ENCODE data around the gene RALGDS. TPM values are rescaled to one million over a fixed set of nuclear protein-coding genes. Genes with fewer than 3 reads are reported as not detected.

Gene RALGDS
- total RNA-seq, 5 donors from 2014 or later (not counting 1 experiment from before 2014, with no cell fraction given), result 81.0 to 161 (median 137) TPM

- Mint-ChIP-seq H3K27me3 (no peaks in the 10 kb centered on the region), H3K36me3 (peaks cover 7% of the 10 kb centered on the region), H3K4me3 (no peak overlapping the region), H3K27ac (peak overlapping the region; percentile 22 to 43), H3K4me1 (peaks cover 45 to 76% (median 55%) of the 10 kb centered on the region in 3 donors), H3K9me3 (no peaks in the 10 kb centered on the region)
- Histone ChIP-seq H3K27me3 (replicated peaks in 1 of 2; ENCODE audit: control insufficient read depth in 2 of 2, extremely low read depth in 1 of 2, insufficient read depth in 2 of 2, low read length in 1 of 2) (no peaks in the 10 kb centered on the region), H3K4me1 (ENCODE audit: control insufficient read depth in 1 of 2, extremely low read depth in 1 of 2, insufficient read depth in 2 of 2, low read length in 2 of 2) (peaks cover 14 to 82% of the 10 kb centered on the region in 2 experiments), H3K4me3 (ENCODE audit: control insufficient read depth in 1 of 2, extremely low read depth in 1 of 2, low read length in 1 of 2) (no peak overlapping the region), H3K36me3 (ENCODE audit: control insufficient read depth in 2 of 2, extremely low read depth in 1 of 2, insufficient read depth in 1 of 2, low read length in 1 of 2) (peaks cover 5 to 26% of the 10 kb centered on the region in 2 donors), H3K9me3 (no peaks in the 10 kb centered on the region), H3K27ac (ENCODE audit: low read length) (no peak overlapping the region)
- ChIA-PET POLR2A (no interaction called here), CTCF (no interaction called here)
- WGBS (ENCODE audit: insufficient coverage), result 80% methylated on average over 15 of the region's 19 CpGs
- ATAC-seq (replicated peaks in 1 of 4) (no peak), DNase-seq (no peak)
These were observed 6.0 kb downstream of the RALGDS start for GRCh38 chr9:133114886-133115603.

DNA sequence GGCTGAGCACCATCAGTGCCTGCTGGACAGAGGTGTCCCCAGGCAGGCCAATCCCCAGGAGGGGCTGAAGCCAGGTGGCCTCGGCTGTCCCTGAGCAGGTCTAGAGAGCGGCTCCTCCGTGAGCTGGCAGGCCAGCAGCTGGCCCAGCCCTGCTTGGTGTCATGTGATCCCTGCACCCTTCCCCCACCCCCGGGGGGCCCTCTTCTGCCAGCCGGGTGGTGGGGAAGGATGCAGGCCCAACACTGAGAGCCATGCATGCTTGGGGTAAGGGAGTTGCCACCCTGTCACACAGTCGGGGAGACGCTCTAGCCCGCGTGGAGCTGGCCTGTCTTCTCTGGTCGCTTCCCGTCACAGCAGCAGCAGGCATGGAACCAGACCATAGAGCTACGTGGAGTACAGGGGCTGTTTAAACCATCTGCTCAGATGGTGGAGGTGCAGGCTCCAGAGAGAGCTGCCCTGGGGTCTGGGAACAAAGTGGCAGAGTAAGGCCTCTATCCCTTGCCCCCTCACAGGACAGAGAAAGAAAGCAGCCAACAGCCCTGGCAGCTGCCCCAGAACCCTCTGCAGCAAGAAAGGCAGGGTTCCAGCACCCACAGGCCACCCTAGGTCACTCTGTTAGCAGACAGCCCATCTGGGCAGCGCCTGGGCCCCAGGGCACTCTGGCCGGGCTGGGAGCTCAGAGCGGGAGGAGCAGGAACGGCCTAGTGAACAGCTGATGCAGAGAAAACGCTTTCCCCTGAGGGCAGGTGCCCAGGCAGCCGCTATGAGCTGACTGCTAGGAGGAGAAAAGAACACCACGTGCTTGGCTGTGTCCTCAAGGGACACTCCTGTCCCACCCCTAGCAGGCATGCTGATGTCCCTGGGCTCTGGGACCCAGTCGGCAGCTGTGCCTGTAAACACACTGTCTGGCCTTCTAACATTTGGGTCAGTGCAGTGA, 6.8 kb downstream of the RALGDS start:
- DNase-seq, result peak in 1 of 35 experiments; percentile 29
- Histone ChIP-seq H3K27me3 (replicated peaks in 1 of 2; ENCODE audit: control insufficient read depth in 2 of 2, extremely low read depth in 1 of 2, insufficient read depth in 2 of 2, low read length in 1 of 2) (no peaks in the 10 kb centered on the region), H3K4me3 (ENCODE audit: control insufficient read depth in 1 of 2, extremely low read depth in 1 of 2, low read length in 1 of 2) (peak overlapping the region in 1 of 2 donors; percentile 12), H3K27ac (ENCODE audit: low read length) (peak overlapping the region; percentile 48), H3K9me3 (no peaks in the 10 kb centered on the region), H3K4me1 (ENCODE audit: control insufficient read depth in 1 of 2, extremely low read depth in 1 of 2, insufficient read depth in 2 of 2, low read length in 2 of 2) (peaks cover 14 to 74% of the 10 kb centered on the region in 2 experiments), H3K36me3 (ENCODE audit: control insufficient read depth in 2 of 2, extremely low read depth in 1 of 2, insufficient read depth in 1 of 2, low read length in 1 of 2) (peaks cover 5 to 35% of the 10 kb centered on the region in 2 donors)
- Mint-ChIP-seq H3K4me1 (peaks cover 45 to 69% (median 49%) of the 10 kb centered on the region in 3 donors), H3K4me3 (peak overlapping the region in 2 of 3 donors; percentile 13 to 48), H3K27me3 (no peaks in the 10 kb centered on the region), H3K27ac (peak overlapping the region in 1 of 2 donors; percentile 31), H3K36me3 (peaks cover 12% of the 10 kb centered on the region), H3K9me3 (no peaks in the 10 kb centered on the region)
- ChIA-PET POLR2A (interaction anchor here in 1 of 2 donors (0.6 kb wide), 1 partner anchor 88 kb away, joined by 6 read pairs; no protein-coding TSS in a partner anchor), CTCF (no interaction called here)
- 83% methylated on average over 15 of the region's 20 CpGs for WGBS (ENCODE audit: insufficient coverage)
- peak in 1 of 4 experiments; percentile 6 for ATAC-seq (replicated peaks in 1 of 4)

- Mint-ChIP-seq H3K27ac (peak overlapping the region; percentile 40 to 44), H3K4me3 (peak overlapping the region in 2 of 3 donors; percentile 48 to 51), H3K36me3 (peaks cover 12% of the 10 kb centered on the region), H3K4me1 (peaks cover 39 to 60% (median 42%) of the 10 kb centered on the region in 3 donors), H3K9me3 (no peaks in the 10 kb centered on the region), H3K27me3 (no peaks in the 10 kb centered on the region)
- peak overlapping the region; percentile 48 for H3K27ac ChIP-seq (ENCODE audit: low read length)
- 67% methylated on average over 14 of the region's 19 CpGs for WGBS (ENCODE audit: insufficient coverage)
- H3K36me3 ChIP-seq (ENCODE audit: control insufficient read depth in 2 of 2, extremely low read depth in 1 of 2, insufficient read depth in 1 of 2, low read length in 1 of 2), result peaks cover 6 to 36% of the 10 kb centered on the region in 2 donors
- ChIA-PET CTCF (interaction anchor here in 1 of 2 donors (1.4 kb wide), 1 partner anchor 31 kb away, joined by 6 read pairs; no protein-coding TSS in a partner anchor), POLR2A (interaction anchor here in 1 of 2 donors (0.6 kb wide), 1 partner anchor 87 kb away, joined by 6 read pairs; no protein-coding TSS in a partner anchor)
- no peaks in the 10 kb centered on the region for H3K27me3 ChIP-seq (replicated peaks in 1 of 2; ENCODE audit: control insufficient read depth in 2 of 2, extremely low read depth in 1 of 2, insufficient read depth in 2 of 2, low read length in 1 of 2)
- peaks cover 14 to 65% of the 10 kb centered on the region in 2 experiments for H3K4me1 ChIP-seq (ENCODE audit: control insufficient read depth in 1 of 2, extremely low read depth in 1 of 2, insufficient read depth in 2 of 2, low read length in 2 of 2)
- DNase-seq (peak in 2 of 35 experiments; percentile 35 to 42), ATAC-seq (replicated peaks in 1 of 4) (no peak)
- no peaks in the 10 kb centered on the region for H3K9me3 ChIP-seq
- no peak overlapping the region for H3K4me3 ChIP-seq (ENCODE audit: control insufficient read depth in 1 of 2, extremely low read depth in 1 of 2, low read length in 1 of 2)
These were observed 7.7 kb downstream of the RALGDS start for GRCh38 chr9:133113163-133113948.

DNA sequence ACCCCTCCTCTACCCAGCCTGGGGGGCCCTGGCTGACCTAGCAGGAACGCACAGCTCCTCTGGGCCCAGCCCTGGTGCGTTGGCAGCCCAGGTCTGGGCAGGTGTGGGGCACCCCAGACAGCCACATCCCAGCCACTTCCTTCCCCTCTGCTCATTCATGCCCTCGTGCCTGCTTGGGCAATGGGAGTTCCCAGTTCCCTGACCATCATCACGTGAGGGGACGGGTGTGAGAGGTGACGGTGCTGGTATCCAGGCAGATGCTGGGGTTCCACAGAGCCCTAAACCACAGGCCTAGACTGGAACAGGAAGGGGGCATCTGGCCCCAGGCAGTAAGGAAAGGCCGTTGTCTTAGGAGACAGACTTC, 8.4 kb downstream of the RALGDS start:
- Histone ChIP-seq H3K36me3 (ENCODE audit: control insufficient read depth in 2 of 2, extremely low read depth in 1 of 2, insufficient read depth in 1 of 2, low read length in 1 of 2) (peaks cover 9 to 44% of the 10 kb centered on the region in 2 donors), H3K9me3 (no peaks in the 10 kb centered on the region), H3K27me3 (replicated peaks in 1 of 2; ENCODE audit: control insufficient read depth in 2 of 2, extremely low read depth in 1 of 2, insufficient read depth in 2 of 2, low read length in 1 of 2) (no peaks in the 10 kb centered on the region), H3K4me1 (ENCODE audit: control insufficient read depth in 1 of 2, extremely low read depth in 1 of 2, insufficient read depth in 2 of 2, low read length in 2 of 2) (peaks cover 14 to 58% of the 10 kb centered on the region in 2 experiments), H3K27ac (ENCODE audit: low read length) (peak overlapping the region; percentile 48), H3K4me3 (ENCODE audit: control insufficient read depth in 1 of 2, extremely low read depth in 1 of 2, low read length in 1 of 2) (no peak overlapping the region)
- DNase-seq (peak in 24 of 35 experiments; percentile 23 to 75 (median 52)), ATAC-seq (replicated peaks in 1 of 4) (peak in 3 of 4 experiments; percentile 14 to 45 (median 28))
- 38% methylated on average over 6 of the region's 7 CpGs for WGBS (ENCODE audit: insufficient coverage)
- POLR2A ChIA-PET, result no interaction called here
- Mint-ChIP-seq H3K4me1 (peaks cover 33 to 53% (median 37%) of the 10 kb centered on the region in 3 donors), H3K4me3 (no peak overlapping the region), H3K36me3 (peaks cover 14% of the 10 kb centered on the region), H3K27ac (peak overlapping the region; percentile 28 to 43), H3K27me3 (no peaks in the 10 kb centered on the region), H3K9me3 (no peaks in the 10 kb centered on the region)
- CTCF ChIA-PET, result interaction anchor here in 1 of 2 donors (1.4 kb wide), 1 partner anchor 32 kb away, joined by 6 read pairs; no protein-coding TSS in a partner anchor

DNA sequence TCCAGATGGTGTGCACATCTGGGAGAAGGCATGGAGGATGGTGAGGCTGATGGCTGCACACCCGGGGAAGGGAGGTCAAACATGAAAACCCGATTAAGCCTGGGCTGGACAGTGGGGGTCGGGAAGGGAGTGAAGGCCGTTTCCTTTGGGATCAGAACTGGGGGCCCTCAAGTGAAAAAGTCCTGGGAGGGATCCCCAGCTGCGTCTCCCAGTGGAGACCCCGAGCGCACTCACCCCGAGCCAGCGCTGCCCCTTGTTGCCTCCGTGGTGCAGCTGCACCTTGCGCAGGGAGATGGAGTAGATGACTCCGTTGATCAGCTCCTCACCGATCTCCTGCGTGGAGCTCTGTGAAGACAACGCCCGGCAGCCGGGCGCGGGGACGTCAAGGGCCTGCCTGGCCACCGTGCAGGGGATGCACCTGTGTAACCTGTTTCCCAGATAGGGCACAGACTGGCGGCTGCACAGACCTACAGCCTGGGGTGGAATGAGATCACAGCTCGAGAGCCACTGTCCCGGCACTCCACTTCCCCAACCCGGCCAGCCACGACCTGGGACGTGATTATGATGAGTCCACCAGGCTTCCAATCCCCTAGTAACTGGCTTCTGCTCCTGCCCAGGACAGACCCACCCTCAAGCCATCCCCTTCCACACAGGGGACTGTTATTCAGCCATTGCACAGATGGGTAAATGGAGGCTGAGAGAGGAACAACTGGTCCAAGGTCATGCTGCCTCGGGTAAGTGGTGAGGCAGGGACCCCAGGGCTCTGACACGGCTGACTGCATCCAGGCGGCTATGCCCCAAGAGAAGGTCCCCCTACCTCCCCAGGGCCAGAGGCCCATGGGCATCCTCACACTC, 9.0 kb downstream of the RALGDS start:
- H3K4me1 ChIP-seq (ENCODE audit: control insufficient read depth in 1 of 2, extremely low read depth in 1 of 2, insufficient read depth in 2 of 2, low read length in 2 of 2), result peaks cover 14 to 52% of the 10 kb centered on the region in 2 experiments
- POLR2A ChIA-PET, result no interaction called here
- peak overlapping the region; percentile 24 for H3K27ac ChIP-seq (ENCODE audit: low read length)
- ATAC-seq (replicated peaks in 1 of 4), result no peak
- Mint-ChIP-seq H3K9me3 (no peaks in the 10 kb centered on the region), H3K36me3 (peaks cover 16% of the 10 kb centered on the region), H3K27ac (peak overlapping the region in 1 of 2 donors; percentile 43), H3K4me3 (no peak overlapping the region), H3K4me1 (peaks cover 30 to 48% (median 31%) of the 10 kb centered on the region in 3 donors), H3K27me3 (no peaks in the 10 kb centered on the region)
- WGBS (ENCODE audit: insufficient coverage), result 92% methylated on average over 23 of the region's 30 CpGs
- no peaks in the 10 kb centered on the region for H3K9me3 ChIP-seq
- no peak overlapping the region for H3K4me3 ChIP-seq (ENCODE audit: control insufficient read depth in 1 of 2, extremely low read depth in 1 of 2, low read length in 1 of 2)
- H3K36me3 ChIP-seq (ENCODE audit: control insufficient read depth in 2 of 2, extremely low read depth in 1 of 2, insufficient read depth in 1 of 2, low read length in 1 of 2), result peaks cover 9 to 49% of the 10 kb centered on the region in 2 donors
- DNase-seq, result no peak
- CTCF ChIA-PET, result interaction anchor here in 1 of 2 donors (1.4 kb wide), 1 partner anchor 32 kb away, joined by 6 read pairs; no protein-coding TSS in a partner anchor
- no peaks in the 10 kb centered on the region for H3K27me3 ChIP-seq (replicated peaks in 1 of 2; ENCODE audit: control insufficient read depth in 2 of 2, extremely low read depth in 1 of 2, insufficient read depth in 2 of 2, low read length in 1 of 2)
